ENCODE data around the gene HNRNPA3. TPM values are rescaled to one million over a fixed set of nuclear protein-coding genes. Genes with fewer than 3 reads are reported as not detected.

HNRNPA3 gene
- total and polyA plus RNA-seq, 2 experiments from 2014 or later = 151 to 290 TPM

DNA sequence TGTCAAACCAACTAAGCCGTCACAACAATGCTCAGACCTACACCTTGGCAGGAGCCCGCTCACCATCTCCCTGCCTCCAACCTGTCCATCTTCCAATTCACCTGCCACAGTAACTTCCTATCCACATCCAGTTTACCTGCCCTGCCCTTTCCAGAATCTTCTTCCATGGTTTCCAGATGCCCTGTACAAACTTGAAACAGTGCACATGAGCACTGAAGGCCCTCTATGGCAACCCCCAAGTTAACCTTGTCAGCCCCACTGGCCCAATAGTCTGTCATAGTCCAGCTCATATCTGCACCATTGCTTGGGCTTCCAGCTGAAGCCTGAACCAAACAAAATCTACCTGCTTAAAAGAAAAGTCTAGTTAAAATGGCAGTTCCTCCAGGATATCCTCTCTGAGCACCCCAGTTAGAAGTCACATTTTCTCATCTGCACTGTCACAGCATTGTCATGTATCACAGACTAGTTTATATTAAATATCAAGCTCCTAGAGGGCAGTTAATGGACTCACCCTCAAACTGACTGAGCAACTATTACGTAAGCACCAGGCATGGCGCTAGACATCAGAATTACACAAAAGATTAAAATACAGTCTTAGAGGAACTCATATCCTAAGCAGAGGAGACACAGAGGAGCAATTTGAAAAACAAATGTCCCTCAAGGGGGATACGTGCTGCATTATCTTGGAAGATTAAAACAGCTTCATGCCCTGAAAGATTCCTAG is 40.4 kb downstream of the HNRNPA3 start:
- Histone ChIP-seq H3K4me3 (no peak overlapping the region), H3K27me3 (ENCODE audit: insufficient read depth) (no peaks in the 10 kb centered on the region), H3K4me2 (no peak overlapping the region), H4K20me1 (replicated peaks; ENCODE audit: insufficient read depth) (peaks cover 54% of the 10 kb centered on the region), H3K79me2 (replicated peaks; ENCODE audit: insufficient read depth) (peaks cover 100% of the 10 kb centered on the region), H3K27ac (ENCODE audit: low read depth) (peak overlapping the region; percentile 65; the same call in 1 of the 2 replicates), H3K9me2 (ENCODE audit: insufficient read depth) (no peaks in the 10 kb centered on the region), H3K4me1 (ENCODE audit: insufficient read depth) (peaks cover 30% of the 10 kb centered on the region), H3K36me3 (ENCODE audit: insufficient read depth) (0 out of 2 replicates have a peak, but pooled peaks cover 2% of the 10 kb centered on the region), H3F3A (replicated peaks; ENCODE audit: low read depth) (no peaks in the 10 kb centered on the region), H2AFZ (no peak overlapping the region)
- DNase-seq (ENCODE audit: low spot score) = no peak
- H3K4me3 Mint-ChIP-seq = no peak overlapping the region
- ATAC-seq = no peak
- no peak overlapping the region; the same call in 1 of the 2 replicates for H3K27ac Mint-ChIP-seq
- H3K36me3 Mint-ChIP-seq (ENCODE audit: low read depth) = peaks cover 18% of the 10 kb centered on the region
- H3K9me3 Mint-ChIP-seq = peaks cover 10% of the 10 kb centered on the region
- TF ChIP-seq ZNF114 (CRISPR knock-in tag; IDR thresholded peaks at IDR 0.05) (no peak), ZNF331 (CRISPR knock-in tag; IDR thresholded peaks at IDR 0.05; ENCODE audit: low read depth) (no peak), STAT1 (IDR thresholded peaks at IDR 0.05; ENCODE audit: unreplicated experiment) (no peak), JUNB (IDR thresholded peaks at IDR 0.05; ENCODE audit: unreplicated experiment) (no peak), POLR2AphosphoS5 (IDR thresholded peaks at IDR 0.05; ENCODE audit: low read depth) (no peak), EZH2 (IDR thresholded peaks at IDR 0.05; ENCODE audit: low read depth, unreplicated experiment) (no peak)
- TF ChIP-seq, protein P1, sequence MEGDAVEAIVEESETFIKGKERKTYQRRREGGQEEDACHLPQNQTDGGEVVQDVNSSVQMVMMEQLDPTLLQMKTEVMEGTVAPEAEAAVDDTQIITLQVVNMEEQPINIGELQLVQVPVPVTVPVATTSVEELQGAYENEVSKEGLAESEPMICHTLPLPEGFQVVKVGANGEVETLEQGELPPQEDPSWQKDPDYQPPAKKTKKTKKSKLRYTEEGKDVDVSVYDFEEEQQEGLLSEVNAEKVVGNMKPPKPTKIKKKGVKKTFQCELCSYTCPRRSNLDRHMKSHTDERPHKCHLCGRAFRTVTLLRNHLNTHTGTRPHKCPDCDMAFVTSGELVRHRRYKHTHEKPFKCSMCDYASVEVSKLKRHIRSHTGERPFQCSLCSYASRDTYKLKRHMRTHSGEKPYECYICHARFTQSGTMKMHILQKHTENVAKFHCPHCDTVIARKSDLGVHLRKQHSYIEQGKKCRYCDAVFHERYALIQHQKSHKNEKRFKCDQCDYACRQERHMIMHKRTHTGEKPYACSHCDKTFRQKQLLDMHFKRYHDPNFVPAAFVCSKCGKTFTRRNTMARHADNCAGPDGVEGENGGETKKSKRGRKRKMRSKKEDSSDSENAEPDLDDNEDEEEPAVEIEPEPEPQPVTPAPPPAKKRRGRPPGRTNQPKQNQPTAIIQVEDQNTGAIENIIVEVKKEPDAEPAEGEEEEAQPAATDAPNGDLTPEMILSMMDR (conservative IDR thresholded peaks at IDR 0.05; ENCODE audit: low read depth in 2 of 2) = no peak
- TF ChIP-seq, protein P2, sequence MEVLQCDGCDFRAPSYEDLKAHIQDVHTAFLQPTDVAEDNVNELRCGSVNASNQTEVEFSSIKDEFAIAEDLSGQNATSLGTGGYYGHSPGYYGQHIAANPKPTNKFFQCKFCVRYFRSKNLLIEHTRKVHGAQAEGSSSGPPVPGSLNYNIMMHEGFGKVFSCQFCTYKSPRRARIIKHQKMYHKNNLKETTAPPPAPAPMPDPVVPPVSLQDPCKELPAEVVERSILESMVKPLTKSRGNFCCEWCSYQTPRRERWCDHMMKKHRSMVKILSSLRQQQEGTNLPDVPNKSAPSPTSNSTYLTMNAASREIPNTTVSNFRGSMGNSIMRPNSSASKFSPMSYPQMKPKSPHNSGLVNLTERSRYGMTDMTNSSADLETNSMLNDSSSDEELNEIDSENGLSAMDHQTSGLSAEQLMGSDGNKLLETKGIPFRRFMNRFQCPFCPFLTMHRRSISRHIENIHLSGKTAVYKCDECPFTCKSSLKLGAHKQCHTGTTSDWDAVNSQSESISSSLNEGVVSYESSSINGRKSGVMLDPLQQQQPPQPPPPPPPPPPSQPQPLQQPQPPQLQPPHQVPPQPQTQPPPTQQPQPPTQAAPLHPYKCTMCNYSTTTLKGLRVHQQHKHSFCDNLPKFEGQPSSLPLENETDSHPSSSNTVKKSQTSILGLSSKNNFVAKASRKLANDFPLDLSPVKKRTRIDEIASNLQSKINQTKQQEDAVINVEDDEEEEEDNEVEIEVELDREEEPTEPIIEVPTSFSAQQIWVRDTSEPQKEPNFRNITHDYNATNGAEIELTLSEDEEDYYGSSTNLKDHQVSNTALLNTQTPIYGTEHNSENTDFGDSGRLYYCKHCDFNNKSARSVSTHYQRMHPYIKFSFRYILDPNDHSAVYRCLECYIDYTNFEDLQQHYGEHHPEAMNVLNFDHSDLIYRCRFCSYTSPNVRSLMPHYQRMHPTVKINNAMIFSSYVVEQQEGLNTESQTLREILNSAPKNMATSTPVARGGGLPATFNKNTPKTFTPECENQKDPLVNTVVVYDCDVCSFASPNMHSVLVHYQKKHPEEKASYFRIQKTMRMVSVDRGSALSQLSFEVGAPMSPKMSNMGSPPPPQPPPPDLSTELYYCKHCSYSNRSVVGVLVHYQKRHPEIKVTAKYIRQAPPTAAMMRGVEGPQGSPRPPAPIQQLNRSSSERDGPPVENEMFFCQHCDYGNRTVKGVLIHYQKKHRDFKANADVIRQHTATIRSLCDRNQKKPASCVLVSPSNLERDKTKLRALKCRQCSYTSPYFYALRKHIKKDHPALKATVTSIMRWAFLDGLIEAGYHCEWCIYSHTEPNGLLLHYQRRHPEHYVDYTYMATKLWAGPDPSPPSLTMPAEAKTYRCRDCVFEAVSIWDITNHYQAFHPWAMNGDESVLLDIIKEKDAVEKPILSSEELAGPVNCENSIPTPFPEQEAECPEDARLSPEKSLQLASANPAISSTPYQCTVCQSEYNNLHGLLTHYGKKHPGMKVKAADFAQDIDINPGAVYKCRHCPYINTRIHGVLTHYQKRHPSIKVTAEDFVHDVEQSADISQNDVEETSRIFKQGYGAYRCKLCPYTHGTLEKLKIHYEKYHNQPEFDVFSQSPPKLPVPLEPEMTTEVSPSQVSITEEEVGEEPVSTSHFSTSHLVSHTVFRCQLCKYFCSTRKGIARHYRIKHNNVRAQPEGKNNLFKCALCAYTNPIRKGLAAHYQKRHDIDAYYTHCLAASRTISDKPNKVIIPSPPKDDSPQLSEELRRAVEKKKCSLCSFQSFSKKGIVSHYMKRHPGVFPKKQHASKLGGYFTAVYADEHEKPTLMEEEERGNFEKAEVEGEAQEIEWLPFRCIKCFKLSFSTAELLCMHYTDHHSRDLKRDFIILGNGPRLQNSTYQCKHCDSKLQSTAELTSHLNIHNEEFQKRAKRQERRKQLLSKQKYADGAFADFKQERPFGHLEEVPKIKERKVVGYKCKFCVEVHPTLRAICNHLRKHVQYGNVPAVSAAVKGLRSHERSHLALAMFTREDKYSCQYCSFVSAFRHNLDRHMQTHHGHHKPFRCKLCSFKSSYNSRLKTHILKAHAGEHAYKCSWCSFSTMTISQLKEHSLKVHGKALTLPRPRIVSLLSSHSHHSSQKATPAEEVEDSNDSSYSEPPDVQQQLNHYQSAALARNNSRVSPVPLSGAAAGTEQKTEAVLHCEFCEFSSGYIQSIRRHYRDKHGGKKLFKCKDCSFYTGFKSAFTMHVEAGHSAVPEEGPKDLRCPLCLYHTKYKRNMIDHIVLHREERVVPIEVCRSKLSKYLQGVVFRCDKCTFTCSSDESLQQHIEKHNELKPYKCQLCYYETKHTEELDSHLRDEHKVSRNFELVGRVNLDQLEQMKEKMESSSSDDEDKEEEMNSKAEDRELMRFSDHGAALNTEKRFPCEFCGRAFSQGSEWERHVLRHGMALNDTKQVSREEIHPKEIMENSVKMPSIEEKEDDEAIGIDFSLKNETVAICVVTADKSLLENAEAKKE (CRISPR knock-in tag; IDR thresholded peaks at IDR 0.05) = no peak
- TF ChIP-seq, protein P3, sequence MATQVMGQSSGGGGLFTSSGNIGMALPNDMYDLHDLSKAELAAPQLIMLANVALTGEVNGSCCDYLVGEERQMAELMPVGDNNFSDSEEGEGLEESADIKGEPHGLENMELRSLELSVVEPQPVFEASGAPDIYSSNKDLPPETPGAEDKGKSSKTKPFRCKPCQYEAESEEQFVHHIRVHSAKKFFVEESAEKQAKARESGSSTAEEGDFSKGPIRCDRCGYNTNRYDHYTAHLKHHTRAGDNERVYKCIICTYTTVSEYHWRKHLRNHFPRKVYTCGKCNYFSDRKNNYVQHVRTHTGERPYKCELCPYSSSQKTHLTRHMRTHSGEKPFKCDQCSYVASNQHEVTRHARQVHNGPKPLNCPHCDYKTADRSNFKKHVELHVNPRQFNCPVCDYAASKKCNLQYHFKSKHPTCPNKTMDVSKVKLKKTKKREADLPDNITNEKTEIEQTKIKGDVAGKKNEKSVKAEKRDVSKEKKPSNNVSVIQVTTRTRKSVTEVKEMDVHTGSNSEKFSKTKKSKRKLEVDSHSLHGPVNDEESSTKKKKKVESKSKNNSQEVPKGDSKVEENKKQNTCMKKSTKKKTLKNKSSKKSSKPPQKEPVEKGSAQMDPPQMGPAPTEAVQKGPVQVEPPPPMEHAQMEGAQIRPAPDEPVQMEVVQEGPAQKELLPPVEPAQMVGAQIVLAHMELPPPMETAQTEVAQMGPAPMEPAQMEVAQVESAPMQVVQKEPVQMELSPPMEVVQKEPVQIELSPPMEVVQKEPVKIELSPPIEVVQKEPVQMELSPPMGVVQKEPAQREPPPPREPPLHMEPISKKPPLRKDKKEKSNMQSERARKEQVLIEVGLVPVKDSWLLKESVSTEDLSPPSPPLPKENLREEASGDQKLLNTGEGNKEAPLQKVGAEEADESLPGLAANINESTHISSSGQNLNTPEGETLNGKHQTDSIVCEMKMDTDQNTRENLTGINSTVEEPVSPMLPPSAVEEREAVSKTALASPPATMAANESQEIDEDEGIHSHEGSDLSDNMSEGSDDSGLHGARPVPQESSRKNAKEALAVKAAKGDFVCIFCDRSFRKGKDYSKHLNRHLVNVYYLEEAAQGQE (IDR thresholded peaks at IDR 0.05; ENCODE audit: unreplicated experiment) = no peak
- H3K4me1 Mint-ChIP-seq = peaks cover 67% of the 10 kb centered on the region
- peaks cover 7% of the 10 kb centered on the region for H3K27me3 Mint-ChIP-seq (ENCODE audit: insufficient read depth, low read depth, poor library complexity)
